NCI-H526 (cell line): Measurements from ENCODE around the gene EMID1.
"Not testable (repeated sequence)": the region's sequence is repeated elsewhere in the genome, so short reads cannot be mapped to it uniquely, and the experiment has no call there.

Source experiments
- DNase-seq, 2 experiments: peaks; one replicate each; lab custom pipeline; 2025; lab: John Stamatoyannopoulos, UW

EMID1 gene

GRCh38 chr22:29231971-29232959 lies 26.6 kb downstream of the EMID1 start:
- DNase-seq = no peak

- DNase-seq = no peak
Observed at GRCh38 chr22:29233277-29233877, 27.7 kb downstream of the EMID1 start.

GRCh38 chr22:29240481-29240880 lies 34.8 kb downstream of the EMID1 start:
- DNase-seq = not testable (repeated sequence)

GRCh38 chr22:29243874-29244446 lies 38.3 kb downstream of the EMID1 start:
- DNase-seq = no peak

- no peak for DNase-seq
Observed at GRCh38 chr22:29244785-29245625, 39.3 kb downstream of the EMID1 start.

GRCh38 chr22:29245626-29246385 lies 40.1 kb downstream of the EMID1 start:
- peak in 1 of 2 experiments; percentile 26 for DNase-seq

GRCh38 chr22:29247891-29248290 lies 42.2 kb downstream of the EMID1 start:
- DNase-seq = not testable (repeated sequence)

GRCh38 chr22:29251265-29251664 lies 45.6 kb downstream of the EMID1 start:
- no peak for DNase-seq

GRCh38 chr22:29251981-29252911 lies 46.5 kb downstream of the EMID1 start:
- DNase-seq = no peak

- no peak for DNase-seq
Observed at GRCh38 chr22:29253561-29254285, 48.0 kb downstream of the EMID1 start.

GRCh38 chr22:29254286-29254660 lies 48.6 kb downstream of the EMID1 start:
- DNase-seq = no peak

- no peak for DNase-seq
Observed at GRCh38 chr22:29255064-29255621, 49.4 kb downstream of the EMID1 start.

- no peak for DNase-seq
Observed at GRCh38 chr22:29256606-29257325, 51.1 kb downstream of the EMID1 start.

GRCh38 chr22:29257751-29258181 lies 52.1 kb downstream of the EMID1 start:
- no peak for DNase-seq

- DNase-seq = no peak
Observed at GRCh38 chr22:29258407-29259252, 52.9 kb downstream of the EMID1 start.

GRCh38 chr22:29259253-29259899 lies 53.7 kb downstream of the EMID1 start:
- no peak for DNase-seq

- no peak for DNase-seq
Observed at GRCh38 chr22:29260031-29260560, 54.4 kb downstream of the EMID1 start.
